B cell (primary cell): ENCODE measurements around the gene FAM177B. TPM values are rescaled to one million over a fixed set of nuclear protein-coding genes. Genes with fewer than 3 reads are reported as not detected.
A peak's percentile ranks its signal among the peaks of the same experiment; 100 is the strongest.

ENCODE experiments used
- ATAC-seq: fragments of 200-7000 bp; cut with Tn5 transposase; one replicate; pipeline ENCODE4 v1.10.0; 2021; ENCODE audit warnings: low read depth, mild to moderate bottlenecking, moderate number of reproducible peaks, moderate library complexity
- CTCF ChIA-PET: fragments of 350-600 bp; sonication (Branson Sonifier 250); formaldehyde crosslinking; loops from one replicate; lab custom pipeline; 2021; ENCODE audit warnings: antibody characterized with exemption, inconsistent platforms; lab: Charles Lee
- POLR2A ChIA-PET: fragments of 350-600 bp; sonication (Branson Sonifier 250); formaldehyde crosslinking; loops from one replicate; lab custom pipeline; 2021; ENCODE audit warnings: antibody characterized with exemption; lab: Charles Lee
- DNase-seq: peaks from one replicate; pipeline ENCODE4 v3.0.0; 2013
- H2AFZ ChIP-seq: 2 replicates; pipeline ENCODE4 v1.6.1; 2012; ENCODE audit warnings: mild to moderate bottlenecking, low read depth, low read length; ENCODE audit not compliant: insufficient read depth, poor library complexity, severe bottlenecking
- H3K27ac ChIP-seq, 2 donors: 1 replicate in 1 of 2; 2 replicates in 1 of 2; pipeline ENCODE4 v1.5.1; 2012 to 2013; ENCODE audit warnings: low read length in 2 of 2, mild to moderate bottlenecking in 2 of 2, moderate library complexity in 1 of 2
- H3K27me3 ChIP-seq, 4 experiments: fragments of 200-600 bp in 1 of 4; sonication (generic) in 1 of 4; replicated peaks in 1 of 4; 1 replicate in 2 of 4; 2 replicates in 2 of 4; pipeline versions ENCODE4 v1.6.1 to v1.7.0; 2013 to 2016; ENCODE audit warnings: low read length in 3 of 4, mild to moderate bottlenecking in 2 of 4, mixed read lengths in 1 of 4, moderate library complexity in 1 of 4; ENCODE audit not compliant: insufficient read depth in 4 of 4, control insufficient read depth in 3 of 4; ENCODE audit errors: control extremely low read depth in 1 of 4
- H3K36me3 ChIP-seq, 2 experiments: replicated peaks in 1 of 2; 1 replicate in 1 of 2; 2 replicates in 1 of 2; pipeline versions ENCODE4 v1.6.1 to v1.7.1; 2013; ENCODE audit warnings: low read length in 1 of 2; ENCODE audit not compliant: insufficient read depth in 2 of 2, control insufficient read depth in 1 of 2; ENCODE audit errors: control extremely low read depth in 1 of 2, extremely low read depth in 1 of 2
- H3K4me1 ChIP-seq, 2 donors: fragments of 200-600 bp in 1 of 2; sonication (generic) in 1 of 2; 1 replicate in 1 of 2; 2 replicates in 1 of 2; pipeline versions ENCODE4 v1.5.1 to v1.6.1; 2013 to 2017; ENCODE audit warnings: low read length in 2 of 2; ENCODE audit not compliant: control insufficient read depth in 2 of 2, insufficient read depth in 2 of 2
- H3K4me2 ChIP-seq: replicated peaks from 2 replicates; pipeline ENCODE3; 2012; ENCODE audit warnings: mild to moderate bottlenecking, low read depth, low read length; ENCODE audit not compliant: poor library complexity, severe bottlenecking
- H3K4me3 ChIP-seq, 5 experiments: fragments of 200-600 bp in 1 of 5; sonication (generic) in 1 of 5; 1 replicate in 3 of 5; 2 replicates in 2 of 5; pipeline versions ENCODE4 v1.5.1 to v1.7.0; 2011 to 2016; ENCODE audit warnings: low read length in 4 of 5, mild to moderate bottlenecking in 4 of 5, low read depth in 2 of 5, control low read depth in 1 of 5, moderate library complexity in 1 of 5; ENCODE audit not compliant: insufficient read depth in 1 of 5; ENCODE audit errors: control extremely low read depth in 1 of 5, extremely low read depth in 1 of 5
- H3K79me2 ChIP-seq: fragments of 200-600 bp; sonication (generic); one replicate; pipeline ENCODE4 v1.6.0; 2016; ENCODE audit warnings: low read length; ENCODE audit not compliant: control insufficient read depth, insufficient read depth
- H3K9ac ChIP-seq: fragments of 200-600 bp; sonication (generic); 2 replicates; pipeline ENCODE4 v1.6.1; 2017; ENCODE audit warnings: mild to moderate bottlenecking, low read length, moderate library complexity
- H3K9me3 ChIP-seq, 3 donors: one replicate each; pipeline versions ENCODE4 v1.6.1 to v1.7.1; 2013; ENCODE audit warnings: low read length in 2 of 3; ENCODE audit not compliant: control insufficient read depth in 2 of 3, insufficient read depth in 1 of 3; ENCODE audit errors: control extremely low read depth in 1 of 3
- H4K20me1 ChIP-seq: 2 replicates; pipeline ENCODE4 v1.6.0; 2012; ENCODE audit warnings: mild to moderate bottlenecking, low read length; ENCODE audit not compliant: insufficient read depth, control insufficient read depth, poor library complexity, severe bottlenecking
- H3K27ac Mint-ChIP-seq: one replicate; pipeline ENCODE4 v1.8.0; 2021; ENCODE audit warnings: mixed read lengths
- H3K27me3 Mint-ChIP-seq: one replicate; pipeline ENCODE4 v1.8.0; 2021; ENCODE audit warnings: mixed read lengths
- H3K4me1 Mint-ChIP-seq: one replicate; pipeline ENCODE4 v1.8.0; 2021; ENCODE audit warnings: mixed read lengths
- H3K4me3 Mint-ChIP-seq: one replicate; pipeline ENCODE4 v1.8.0; 2021; ENCODE audit warnings: mixed read lengths
- H3K9me3 Mint-ChIP-seq: one replicate; pipeline ENCODE4 v1.8.0; 2022; ENCODE audit warnings: mixed read lengths; ENCODE audit not compliant: insufficient read depth
- EZH2 ChIP-seq: IDR thresholded peaks from 2 replicates; pipeline ENCODE4 v1.6.1; 2012; ENCODE audit warnings: borderline replicate concordance, low read depth, mild to moderate bottlenecking, moderate library complexity, low read length; ENCODE audit not compliant: insufficient read depth, poor library complexity, severe bottlenecking
- WGBS: methylation state at CpG from one replicate; pipeline ENCODE4 v1.1.5; 2013; ENCODE audit warnings: missing lambda C conversion rate; ENCODE audit not compliant: insufficient coverage; 5-methylcytosine and 5-hydroxymethylcytosine counted together
- intact Hi-C: fragments of 100-400 bp; cut with micrococcal nuclease; formaldehyde crosslinking; loops from one replicate; pipeline ENCODE4 v1.10.0; 2022
- polyA plus RNA-seq: library from polyadenylated mRNA; depleted of rRNA; stranded (reverse); fragments of >200 nt; gene quantifications from 2 replicates; pipeline ENCODE4 v1.2.3, GENCODE V29; 2012
- total RNA-seq, 2 donors: library from RNA; stranded (reverse); fragments of 120-200 nt in 1 of 2; gene quantifications; 1 replicate in 1 of 2; 2 replicates in 1 of 2; pipeline versions ENCODE4 v1.2.3 to v1.2.4, GENCODE V29; 2013 to 2022
- TF ChIP-seq, protein P1 (sequence below): fragments of 200-600 bp; IDR thresholded peaks from one replicate; pipeline ENCODE4 v1.8.0; 2022; ENCODE audit warnings: antibody characterized with exemption, mild to moderate bottlenecking

Gene FAM177B
- total and polyA plus RNA-seq, 2 donors (not counting 1 experiment from before 2014, with no cell fraction given), result 12.8 to 19.9 TPM

- WGBS, result no CpG with 5 or more reads among the region's 2 CpGs
- POLR2A ChIA-PET, result interaction anchor here (1.1 to 1.2 kb wide), 4 partner anchors 11 to 342 kb away, joined by 3 to 5 read pairs (median 4); no protein-coding TSS in a partner anchor
- intact Hi-C loops, result loop anchor here (2.0 to 5.0 kb wide), 3 partner anchors 13 to 248 kb away; no protein-coding TSS in a partner anchor
Measured at GRCh38 chr1:222739465-222739864, 2.5 kb downstream of the FAM177B start.

DNA sequence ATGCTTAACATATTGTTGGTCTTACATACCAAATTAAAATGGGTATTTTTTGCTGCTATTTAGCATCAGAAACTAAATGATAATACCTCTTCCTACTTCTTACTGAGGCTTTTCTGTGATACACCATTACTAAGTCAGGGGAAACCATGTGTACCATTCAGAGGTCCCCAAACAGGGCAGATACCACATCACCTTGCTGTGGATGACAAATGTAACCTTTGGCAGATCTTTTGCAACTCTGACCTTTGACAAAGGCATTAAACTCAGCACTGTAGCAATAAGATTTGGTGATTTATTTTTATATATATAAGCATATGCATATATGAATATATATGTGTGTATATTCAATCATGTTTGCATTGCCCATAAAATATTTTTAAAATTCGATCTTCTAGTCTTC is 2.9 kb downstream of the FAM177B start:
- peak overlapping the region; percentile 27 for H2AFZ ChIP-seq
- peak overlapping the region; percentile 87 for H3K27ac Mint-ChIP-seq
- peaks cover 2 to 8% of the 10 kb centered on the region in 2 experiments for H3K36me3 ChIP-seq
- peaks cover 55 to 56% of the 10 kb centered on the region in 2 donors for H3K4me1 ChIP-seq
- H3K27ac ChIP-seq, result peak overlapping the region; percentile 50 to 77
- H3K9ac ChIP-seq, result no peak overlapping the region
- no CpG with 5 or more reads among the region's 1 CpG for WGBS
- no peak for DNase-seq
- H3K4me2 ChIP-seq, result peak overlapping the region; percentile 63
- no peaks in the 10 kb centered on the region for H3K9me3 Mint-ChIP-seq
- CTCF ChIA-PET, result interaction anchor here (1.0 to 3.0 kb wide), 22 partner anchors 10 to 384 kb away, joined by 3 to 31 read pairs (median 6); partner anchors contain the start of genes AIDA and BROX
- H4K20me1 ChIP-seq, result no peaks in the 10 kb centered on the region
- H3K79me2 ChIP-seq, result peaks cover 52% of the 10 kb centered on the region
- intact Hi-C loops, result loop anchor here (2.0 to 5.0 kb wide), 3 partner anchors 13 to 247 kb away; no protein-coding TSS in a partner anchor
- H3K4me3 ChIP-seq, result peak overlapping the region in 3 of 5 experiments; percentile 15 to 53 (median 24)
- peaks cover 0 to 4% (median 0%) of the 10 kb centered on the region in 3 donors for H3K9me3 ChIP-seq
- no peak for TF ChIP-seq EZH2
- TF ChIP-seq, protein P1, sequence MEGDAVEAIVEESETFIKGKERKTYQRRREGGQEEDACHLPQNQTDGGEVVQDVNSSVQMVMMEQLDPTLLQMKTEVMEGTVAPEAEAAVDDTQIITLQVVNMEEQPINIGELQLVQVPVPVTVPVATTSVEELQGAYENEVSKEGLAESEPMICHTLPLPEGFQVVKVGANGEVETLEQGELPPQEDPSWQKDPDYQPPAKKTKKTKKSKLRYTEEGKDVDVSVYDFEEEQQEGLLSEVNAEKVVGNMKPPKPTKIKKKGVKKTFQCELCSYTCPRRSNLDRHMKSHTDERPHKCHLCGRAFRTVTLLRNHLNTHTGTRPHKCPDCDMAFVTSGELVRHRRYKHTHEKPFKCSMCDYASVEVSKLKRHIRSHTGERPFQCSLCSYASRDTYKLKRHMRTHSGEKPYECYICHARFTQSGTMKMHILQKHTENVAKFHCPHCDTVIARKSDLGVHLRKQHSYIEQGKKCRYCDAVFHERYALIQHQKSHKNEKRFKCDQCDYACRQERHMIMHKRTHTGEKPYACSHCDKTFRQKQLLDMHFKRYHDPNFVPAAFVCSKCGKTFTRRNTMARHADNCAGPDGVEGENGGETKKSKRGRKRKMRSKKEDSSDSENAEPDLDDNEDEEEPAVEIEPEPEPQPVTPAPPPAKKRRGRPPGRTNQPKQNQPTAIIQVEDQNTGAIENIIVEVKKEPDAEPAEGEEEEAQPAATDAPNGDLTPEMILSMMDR, result no peak
- POLR2A ChIA-PET, result no interaction called here
- no peaks in the 10 kb centered on the region for H3K27me3 Mint-ChIP-seq
- no peaks in the 10 kb centered on the region for H3K27me3 ChIP-seq
- peaks cover 40% of the 10 kb centered on the region for H3K4me1 Mint-ChIP-seq
- peak; percentile 22 for ATAC-seq
- no peak overlapping the region for H3K4me3 Mint-ChIP-seq

More at GRCh38 chr1:222739465-222739864, 2.5 kb downstream of the FAM177B start:
- Histone ChIP-seq H3K27ac (peak overlapping the region; percentile 50 to 77), H3K27me3 (no peaks in the 10 kb centered on the region), H4K20me1 (no peaks in the 10 kb centered on the region), H3K36me3 (peaks cover 2 to 11% of the 10 kb centered on the region in 2 experiments), H3K4me3 (peak overlapping the region; percentile 17 to 53 (median 33)), H2AFZ (peak overlapping the region; percentile 61), H3K9ac (peak overlapping the region; percentile 49), H3K4me2 (peak overlapping the region; percentile 63), H3K79me2 (peaks cover 52% of the 10 kb centered on the region), H3K4me1 (peaks cover 58 to 61% of the 10 kb centered on the region in 2 donors), H3K9me3 (peaks cover 0 to 4% (median 0%) of the 10 kb centered on the region in 3 donors)
- TF ChIP-seq, protein P1, result no peak
- no peak for TF ChIP-seq EZH2
- Mint-ChIP-seq H3K4me1 (peaks cover 44% of the 10 kb centered on the region), H3K4me3 (no peak overlapping the region), H3K27me3 (no peaks in the 10 kb centered on the region), H3K27ac (no peak overlapping the region), H3K9me3 (no peaks in the 10 kb centered on the region)
- ATAC-seq, result no peak
- no peak for DNase-seq
- CTCF ChIA-PET, result interaction anchor here (0.7 to 3.0 kb wide), 34 partner anchors 9 to 390 kb away, joined by 3 to 31 read pairs (median 5); partner anchors contain the start of genes AIDA, BROX and TAF1A
